ENCODE measurements around the gene MAPK8.

GRCh38 chr10:48299692-48300091 lies 6.8 kb upstream of the MAPK8 start:
- TF ChIP-seq CTCF (IDR thresholded peaks at IDR 0.05) = no peak
- TF ChIP-seq ZFX (IDR thresholded peaks at IDR 0.05; ENCODE audit: borderline replicate concordance) = no peak

Measured in 22Rv1 (cell line).